ENCODE measurements around the gene NFIC.
"Not testable (repeated sequence)": the region's sequence is repeated elsewhere in the genome, so short reads cannot be mapped to it uniquely, and the experiment has no call there.

The NFIC gene

DNA sequence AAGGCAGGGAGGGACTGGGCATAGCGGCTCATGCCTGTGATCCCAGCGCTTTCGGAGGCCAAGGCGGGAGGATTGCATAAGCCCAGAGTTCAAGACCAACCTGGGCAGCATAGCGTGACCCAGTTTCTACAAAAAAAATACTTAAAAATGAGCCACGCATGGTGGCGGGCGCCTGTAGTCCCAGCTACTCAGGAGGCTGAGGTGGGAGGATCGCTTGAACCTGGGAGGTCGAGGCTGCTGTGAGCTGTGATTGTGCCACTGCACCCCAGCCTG is 86.5 kb downstream of the NFIC start:
- DNase-seq (ENCODE audit: low spot score) = not testable (repeated sequence)

DNA sequence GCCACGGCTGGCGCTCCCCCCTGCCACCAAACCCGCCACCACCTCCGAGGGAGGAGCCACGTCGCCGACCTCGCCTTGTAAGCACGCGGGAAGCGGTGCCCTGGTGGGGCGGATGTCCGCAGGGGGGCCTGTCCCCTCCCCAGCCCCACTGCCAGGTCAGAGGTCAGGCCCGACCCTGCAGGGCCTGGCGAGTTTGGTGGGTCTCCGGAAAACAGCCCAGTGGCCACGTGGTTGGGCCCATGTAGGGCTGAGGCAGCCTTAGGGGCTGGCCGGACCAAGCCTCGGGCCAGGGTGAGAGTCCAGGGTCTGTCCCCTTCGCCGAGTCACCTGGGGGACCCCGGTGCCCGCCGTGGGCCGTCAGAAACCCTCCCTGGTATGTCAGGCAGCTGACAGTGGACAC is 87.5 kb downstream of the NFIC start:
- no peak for DNase-seq (ENCODE audit: low spot score)

DNA sequence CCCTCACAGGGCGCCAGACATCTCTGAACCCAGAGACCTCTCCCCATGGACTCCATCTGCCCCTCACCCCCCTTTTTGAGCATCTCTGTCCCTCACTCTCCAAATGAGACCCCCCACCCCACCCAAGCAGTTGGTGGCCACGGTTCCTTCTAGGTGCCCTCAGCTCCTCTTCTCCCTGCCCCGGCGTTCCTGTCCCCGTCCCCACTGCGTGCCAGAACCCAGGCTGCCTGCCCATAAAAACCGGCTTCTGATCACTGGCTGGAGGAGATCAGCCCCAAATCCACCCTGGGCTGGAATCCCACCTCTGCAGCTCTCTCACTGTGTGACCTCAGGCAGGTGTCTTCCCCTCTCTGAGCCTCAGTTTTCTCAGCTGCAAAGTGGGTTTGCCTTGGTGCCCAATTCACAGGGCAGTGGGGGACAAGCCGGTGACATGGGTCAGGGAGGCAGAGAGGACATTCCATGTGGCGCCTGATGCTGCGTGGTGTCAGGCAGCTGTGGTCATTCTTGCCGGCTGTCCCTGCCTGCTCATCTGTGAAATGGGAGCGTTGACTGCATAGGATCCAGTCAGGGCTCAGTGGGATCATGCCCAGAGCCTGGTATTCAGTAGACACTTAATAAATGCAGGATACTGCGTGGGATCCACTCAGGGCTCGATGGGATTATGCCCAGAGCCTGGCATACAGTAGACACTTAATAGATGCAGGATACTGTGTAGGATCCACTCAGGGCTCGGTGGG is 88.4 kb downstream of the NFIC start:
- DNase-seq (ENCODE audit: low spot score) = no peak

DNA sequence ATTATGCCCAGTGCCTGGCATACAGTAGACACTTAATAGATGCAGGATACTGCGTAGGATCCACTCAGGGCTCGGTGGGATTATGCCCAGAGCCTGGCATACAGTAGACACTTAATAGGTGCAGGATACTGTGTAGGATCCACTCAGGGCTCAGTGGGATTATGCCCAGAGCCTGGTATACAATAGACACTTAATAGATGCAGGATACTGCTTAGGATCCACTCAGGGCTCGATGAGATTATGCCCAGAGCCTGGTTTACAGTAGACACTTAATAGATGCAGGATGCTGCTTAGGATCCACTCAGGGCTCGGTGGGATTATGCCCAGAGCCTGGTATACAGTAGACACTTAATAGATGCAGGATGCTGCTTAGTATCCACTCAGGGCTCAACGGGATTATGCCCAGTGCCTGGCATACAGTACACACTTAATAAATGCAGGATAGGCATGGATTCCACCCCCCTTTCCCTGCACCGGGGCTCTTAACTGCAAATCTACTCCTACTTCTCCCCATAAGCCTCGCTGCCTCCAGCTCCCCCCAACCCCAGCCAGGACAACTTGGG is 89.1 kb downstream of the NFIC start:
- no peak for DNase-seq (ENCODE audit: low spot score)

DNA sequence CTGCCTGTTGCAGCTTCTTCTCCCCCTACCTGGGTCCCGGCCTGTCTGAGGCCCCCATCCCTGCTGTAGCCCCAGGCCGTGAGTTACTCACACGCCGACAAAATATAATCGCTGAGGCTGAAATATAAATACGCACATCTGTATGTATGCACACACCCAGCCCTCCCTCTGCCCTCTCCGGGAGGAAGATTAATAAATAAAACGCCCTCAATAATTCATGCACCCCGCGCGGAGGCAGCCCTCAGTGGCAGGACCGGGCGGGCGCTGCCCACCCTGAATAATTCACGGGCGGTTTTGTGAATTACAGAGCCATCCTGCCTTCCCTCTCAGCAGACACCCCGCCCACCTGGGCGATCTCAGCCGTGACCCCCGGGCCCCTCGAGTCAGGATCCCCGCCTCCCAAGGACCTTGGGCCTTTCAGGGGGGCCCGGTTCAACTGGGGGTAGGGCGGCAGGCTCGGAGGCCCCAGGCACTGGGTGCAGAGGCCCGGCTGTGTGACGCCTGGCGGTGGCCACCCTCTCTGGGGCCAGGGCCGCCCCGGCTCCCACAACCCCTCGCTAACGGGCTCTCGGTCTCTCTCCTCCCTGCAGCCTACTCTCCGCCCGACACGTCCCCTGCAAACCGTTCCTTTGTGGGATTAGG is 89.7 kb downstream of the NFIC start:
- no peak for DNase-seq (ENCODE audit: low spot score)

DNA sequence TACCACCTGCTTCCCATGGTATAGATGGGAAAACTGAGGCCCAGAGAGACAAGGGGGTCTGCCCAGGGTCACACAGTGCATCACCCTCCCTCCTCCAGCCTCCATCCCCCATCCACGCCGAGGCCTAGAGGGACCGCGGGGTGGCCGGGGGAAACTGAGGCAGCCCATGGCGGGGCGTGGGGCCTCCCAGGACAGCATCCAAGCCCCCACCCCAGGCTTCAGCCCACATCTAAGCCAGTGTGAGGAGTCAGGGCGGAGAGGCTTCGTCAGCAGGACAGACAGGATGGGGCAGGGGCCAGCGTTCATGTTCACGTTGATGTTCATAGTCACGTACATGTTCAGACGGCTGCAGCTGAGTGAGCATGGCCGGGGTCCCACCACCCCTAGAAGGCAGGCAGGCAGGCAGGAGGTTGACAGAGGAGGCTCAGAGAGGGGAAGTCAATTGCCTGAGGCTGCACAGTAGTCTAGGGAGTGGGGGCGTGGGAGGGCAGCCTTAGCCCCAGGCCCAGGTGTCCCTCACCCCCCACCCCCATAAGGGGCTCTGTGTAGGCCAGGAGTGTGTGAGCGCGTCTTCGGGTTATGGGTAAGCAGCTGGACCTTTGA is 90.6 kb downstream of the NFIC start:
- no peak for DNase-seq (ENCODE audit: low spot score)

DNA sequence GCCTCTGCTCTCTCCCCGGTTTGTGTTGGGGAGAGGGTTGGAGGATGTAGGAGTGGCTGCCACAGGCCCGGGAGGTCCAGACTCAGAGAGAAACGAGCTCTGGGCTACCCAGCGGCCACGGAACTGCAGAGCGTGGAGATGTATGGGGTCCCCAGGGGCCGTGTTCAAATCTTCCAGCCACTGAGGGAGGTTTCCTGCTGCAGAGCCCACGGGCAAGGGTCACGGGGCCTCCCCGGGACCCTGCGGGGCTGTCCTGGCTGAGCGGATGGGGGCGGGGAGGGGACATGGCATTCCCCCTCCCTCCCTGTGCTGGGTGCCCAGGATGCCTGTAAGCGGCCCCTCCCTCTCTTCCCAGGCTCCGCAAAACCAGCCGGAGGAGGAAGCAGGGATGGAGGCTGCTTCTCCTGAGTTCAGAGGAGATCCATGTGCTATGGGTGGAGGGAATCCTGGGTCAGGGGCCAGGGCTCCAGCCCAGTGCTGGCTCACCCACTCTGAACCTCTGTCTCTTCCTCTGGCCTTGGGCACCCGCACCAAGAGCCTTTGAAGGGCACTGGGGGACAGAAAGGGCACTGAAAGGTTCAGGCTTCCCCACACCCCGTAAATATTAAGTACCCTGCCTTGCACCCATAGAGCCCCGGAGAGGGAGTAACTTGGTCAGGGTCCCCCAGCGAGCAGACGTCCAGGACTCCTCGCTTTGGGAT is 91.3 kb downstream of the NFIC start:
- no peak for DNase-seq (ENCODE audit: low spot score)

DNA sequence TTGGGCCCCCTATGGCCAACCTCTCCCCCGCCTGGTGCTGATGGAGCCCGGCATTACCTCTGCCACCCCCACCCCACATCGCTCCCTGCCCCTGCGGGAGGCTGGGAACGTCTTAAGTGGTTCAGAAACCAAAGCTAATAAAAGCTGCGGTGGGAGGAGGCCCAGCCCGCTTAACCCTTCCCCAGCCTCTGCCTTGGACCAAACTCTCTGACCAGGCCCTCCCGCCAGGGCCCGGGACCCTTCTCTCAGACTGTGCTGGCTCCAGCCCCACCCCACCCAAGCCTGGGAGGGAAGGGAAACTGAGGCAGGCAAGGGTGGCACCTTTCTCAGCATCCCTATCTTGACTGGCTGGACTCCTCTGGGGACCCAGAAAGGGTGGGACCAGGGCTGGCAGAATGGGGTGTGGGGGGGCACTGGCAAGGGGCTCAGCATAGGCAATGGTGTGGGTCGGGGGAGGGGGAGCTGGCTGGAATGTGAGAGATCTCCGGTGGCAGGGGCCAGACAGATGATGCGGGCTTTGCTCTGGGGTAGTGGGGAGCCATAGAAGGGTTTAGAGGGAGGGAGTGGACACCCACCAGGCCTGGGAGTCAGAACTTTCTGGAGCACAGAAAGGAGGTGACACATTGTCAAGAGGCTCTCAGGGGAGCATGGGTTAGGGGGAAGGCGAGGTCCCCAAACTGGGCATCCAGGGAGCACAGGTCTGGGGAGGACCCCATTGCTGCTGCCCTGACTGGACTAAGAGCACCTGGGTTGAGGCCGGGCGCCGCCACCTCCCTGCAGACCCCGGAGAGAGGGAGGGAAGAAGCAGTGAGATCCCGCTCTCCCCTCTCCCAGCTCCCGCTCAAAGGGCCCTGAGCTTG is 92.1 kb downstream of the NFIC start:
- DNase-seq (ENCODE audit: low spot score) = no peak

DNA sequence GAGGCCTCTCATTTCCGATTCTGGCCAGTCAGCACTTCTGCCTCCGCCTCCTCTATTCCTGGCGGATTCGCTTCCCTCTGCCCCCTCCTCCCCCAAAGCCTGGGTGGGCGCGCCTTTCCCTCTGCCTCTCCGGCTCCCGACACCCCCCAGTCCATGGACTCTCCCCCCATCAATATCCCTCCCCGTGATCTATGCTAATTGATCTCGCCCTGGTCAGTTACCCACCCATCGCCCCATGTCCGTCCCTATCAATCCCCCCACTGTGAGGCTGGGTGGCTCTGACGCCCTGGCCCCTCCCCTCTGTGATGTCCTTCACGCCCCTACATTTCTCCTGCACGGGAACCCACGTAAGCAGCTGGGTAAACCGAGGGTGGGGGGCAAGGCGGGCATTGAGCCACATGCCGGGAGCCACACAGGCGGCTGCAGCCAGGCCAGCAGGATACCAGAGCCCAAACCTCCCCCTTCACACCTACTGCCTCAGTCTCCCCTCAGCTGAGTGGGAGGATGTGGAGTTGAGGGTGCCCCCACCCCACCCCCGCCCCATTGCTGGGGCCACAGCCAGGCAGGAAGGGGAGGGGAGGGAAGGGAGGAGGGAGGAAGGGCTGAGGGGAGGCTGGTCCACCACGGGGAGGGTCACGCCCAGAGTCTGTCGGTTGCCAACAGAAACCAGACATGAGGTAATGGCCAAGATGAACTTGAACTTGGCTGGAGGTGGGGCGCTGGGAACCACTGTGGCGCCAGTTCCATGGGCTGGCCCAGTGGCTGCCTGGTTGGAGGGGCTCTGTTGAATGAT is 92.9 kb downstream of the NFIC start:
- DNase-seq (ENCODE audit: low spot score) = peak; percentile 76

DNA sequence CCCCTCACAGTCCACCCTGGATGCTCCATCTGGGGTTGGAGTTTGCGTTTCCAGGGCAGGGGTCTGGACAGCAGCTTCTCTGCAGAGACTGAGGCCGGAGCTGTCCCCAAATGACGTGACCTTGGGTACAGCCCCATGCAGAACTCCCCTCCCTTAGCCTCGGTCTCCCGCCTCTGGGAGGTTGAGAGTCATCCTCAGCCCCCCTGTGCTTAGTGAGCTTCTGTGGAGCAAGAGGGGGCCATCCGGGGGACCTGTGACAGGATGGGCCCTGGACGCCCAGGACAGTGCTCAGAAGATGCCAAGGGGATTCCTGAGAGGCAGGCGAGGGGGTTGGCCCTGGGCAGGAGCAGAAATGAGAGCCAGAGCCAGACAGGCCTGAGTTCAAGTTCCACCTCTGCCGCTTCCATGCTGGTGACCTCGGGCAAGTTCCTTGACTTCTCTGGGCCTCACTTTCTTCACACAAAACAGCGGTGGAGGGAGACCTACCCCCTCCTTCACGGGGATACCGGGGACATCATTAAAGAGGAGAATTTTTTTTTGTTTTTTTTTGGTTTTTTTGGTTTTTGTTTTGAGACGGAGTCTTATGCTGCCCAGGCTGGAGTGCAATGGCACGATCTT is 93.7 kb downstream of the NFIC start:
- no peak for DNase-seq (ENCODE audit: low spot score)

DNA sequence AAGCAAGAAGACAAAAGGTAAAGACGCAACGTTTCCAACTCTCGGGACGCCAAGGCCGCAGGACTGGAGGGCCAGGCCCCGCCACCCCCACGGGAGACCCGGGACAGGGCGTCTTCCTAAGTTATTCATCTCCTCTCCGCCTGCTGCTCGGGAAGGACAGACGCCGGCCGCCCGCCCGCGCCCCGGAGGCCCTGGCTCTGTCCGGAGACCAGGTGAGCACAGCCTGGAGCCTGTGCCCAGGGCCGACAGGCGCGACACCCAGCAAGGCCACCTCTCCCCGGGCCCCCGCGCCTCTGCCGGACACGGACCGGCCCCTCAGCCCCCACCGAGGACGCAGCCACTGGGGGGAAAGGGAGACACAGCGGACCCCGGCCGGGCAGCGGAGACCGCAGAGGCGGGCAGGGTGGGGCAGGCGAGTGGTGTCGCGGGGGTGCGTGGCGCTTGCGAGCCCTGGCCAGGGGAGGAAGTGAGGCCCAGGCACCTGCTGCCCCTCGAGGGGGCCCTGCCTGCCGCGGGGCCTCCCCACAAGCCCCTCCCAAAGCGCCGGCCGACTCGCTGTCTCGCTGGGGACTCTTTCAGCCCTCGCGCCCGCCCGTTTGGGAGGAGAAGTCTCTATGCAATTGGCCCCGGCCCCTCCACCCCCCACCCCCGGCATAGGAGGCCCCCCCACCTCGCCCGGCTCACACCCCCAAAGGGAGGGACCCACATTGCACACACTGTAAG is 96.8 kb downstream of the NFIC start:
- DNase-seq (ENCODE audit: low spot score) = no peak

DNA sequence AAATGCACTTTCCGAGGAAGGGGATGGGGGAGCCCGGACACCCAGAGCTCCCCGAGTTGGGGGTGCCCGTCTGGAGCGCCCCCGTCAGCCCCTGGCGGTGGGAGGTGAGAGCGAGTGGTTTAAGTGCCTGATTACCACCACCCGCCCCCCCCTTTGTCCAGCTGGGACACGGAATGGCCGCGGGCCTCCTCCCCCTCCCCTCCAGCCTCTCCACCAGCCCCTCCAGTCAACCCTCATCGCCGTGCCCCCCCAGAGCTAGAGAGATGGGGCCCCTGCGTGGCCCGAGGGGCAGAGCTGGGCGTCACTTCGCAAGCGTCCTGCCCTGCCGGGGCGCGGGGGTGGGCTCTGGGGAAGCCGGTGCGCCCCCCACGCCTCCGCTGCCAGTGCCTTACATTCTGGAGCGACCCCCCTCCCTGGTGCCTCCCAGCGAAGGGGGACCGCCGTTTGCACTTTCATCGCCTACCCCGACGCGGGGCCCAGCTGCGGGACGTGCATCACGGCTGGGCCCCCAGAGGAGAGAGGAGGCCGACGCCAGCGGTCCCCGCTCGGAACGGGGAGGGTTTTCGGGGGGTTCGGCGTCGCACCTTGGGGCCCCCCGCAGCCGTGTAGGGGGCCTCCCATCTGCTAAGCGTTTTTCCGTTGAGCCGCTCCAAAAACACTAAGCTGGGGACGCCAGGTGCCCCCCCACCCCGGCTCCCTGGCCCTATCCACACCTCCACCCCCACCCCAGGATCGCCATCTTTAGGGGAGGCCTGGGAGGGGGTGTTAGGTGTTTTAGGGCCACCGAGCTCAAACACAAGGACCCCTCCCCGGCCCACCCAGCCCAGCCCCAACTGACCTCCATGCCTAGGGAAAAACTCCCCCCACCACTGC is 97.6 kb downstream of the NFIC start:
- no peak for DNase-seq (ENCODE audit: low spot score)

DNA sequence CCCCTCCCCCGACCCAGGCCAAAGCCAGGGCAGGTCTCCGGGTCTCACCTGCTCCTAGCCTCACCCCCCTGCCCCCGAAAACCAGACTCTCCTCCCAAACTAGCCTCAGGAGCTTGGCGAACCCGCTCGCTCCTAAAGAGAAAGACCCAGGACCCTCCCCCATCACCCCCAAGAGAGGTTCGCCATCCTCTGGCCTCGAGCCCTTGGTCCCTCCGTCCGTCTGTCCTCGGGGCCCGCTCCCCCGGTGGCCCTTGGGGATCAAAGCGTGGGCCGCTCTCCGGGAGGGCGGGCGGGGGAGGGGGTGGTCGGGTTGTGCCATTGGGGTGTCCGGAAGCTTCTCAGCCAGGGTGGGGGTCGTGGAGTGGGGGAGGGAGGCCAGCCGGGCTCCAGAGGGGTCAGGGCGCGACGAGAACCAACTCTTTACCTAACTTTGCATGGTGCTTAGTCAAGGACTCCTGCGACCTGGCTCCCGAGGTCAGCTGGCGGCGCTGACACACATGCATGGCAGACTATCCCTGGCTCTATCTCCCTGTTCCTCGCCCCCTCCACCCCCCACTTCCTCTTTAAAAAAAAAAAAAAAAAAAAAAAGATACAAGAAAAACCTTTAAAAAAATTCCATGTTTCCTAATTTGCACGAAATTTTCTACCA is 98.3 kb downstream of the NFIC start:
- no peak for DNase-seq (ENCODE audit: low spot score)

DNA sequence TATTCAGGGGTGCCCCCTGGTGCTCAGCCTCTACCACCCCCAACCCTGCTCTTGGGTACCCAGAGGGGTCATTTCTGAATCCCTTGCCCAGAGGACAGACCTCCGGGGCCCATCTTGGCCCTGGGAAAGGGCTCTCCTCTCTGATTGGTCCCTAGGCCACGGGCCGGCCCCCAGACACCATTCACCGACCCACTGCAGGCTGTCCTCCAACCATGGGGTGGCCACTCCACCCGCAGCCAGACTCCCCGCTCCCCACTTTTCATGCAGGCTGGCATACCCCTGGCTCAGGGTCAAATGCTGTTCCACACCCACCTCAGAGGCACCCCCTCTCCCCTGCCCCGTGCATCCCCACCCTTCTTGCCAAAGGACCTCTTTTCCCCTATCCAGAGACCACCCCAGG is 99.2 kb downstream of the NFIC start:
- no peak for DNase-seq (ENCODE audit: low spot score)

DNA sequence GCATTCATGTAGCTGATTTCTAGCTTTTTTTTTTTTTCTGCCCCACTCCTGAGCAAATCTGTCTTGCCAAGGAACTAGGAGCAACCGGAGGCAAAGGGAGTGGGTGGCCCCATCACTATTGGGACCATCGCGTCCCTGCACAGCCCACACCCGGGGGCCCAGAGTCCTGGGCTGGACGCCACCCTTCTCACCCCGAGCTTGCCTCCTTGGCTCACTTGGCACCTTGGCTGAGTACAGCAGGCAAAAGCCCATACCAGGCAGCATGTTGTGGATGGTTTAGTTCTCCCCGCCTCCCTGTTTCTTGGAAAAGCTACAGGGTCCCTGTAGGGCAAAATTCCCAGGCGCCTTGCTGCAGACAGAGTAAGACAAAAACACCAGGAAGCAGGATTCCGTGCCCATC is 100.3 kb downstream of the NFIC start:
- DNase-seq (ENCODE audit: low spot score) = peak; percentile 38

DNA sequence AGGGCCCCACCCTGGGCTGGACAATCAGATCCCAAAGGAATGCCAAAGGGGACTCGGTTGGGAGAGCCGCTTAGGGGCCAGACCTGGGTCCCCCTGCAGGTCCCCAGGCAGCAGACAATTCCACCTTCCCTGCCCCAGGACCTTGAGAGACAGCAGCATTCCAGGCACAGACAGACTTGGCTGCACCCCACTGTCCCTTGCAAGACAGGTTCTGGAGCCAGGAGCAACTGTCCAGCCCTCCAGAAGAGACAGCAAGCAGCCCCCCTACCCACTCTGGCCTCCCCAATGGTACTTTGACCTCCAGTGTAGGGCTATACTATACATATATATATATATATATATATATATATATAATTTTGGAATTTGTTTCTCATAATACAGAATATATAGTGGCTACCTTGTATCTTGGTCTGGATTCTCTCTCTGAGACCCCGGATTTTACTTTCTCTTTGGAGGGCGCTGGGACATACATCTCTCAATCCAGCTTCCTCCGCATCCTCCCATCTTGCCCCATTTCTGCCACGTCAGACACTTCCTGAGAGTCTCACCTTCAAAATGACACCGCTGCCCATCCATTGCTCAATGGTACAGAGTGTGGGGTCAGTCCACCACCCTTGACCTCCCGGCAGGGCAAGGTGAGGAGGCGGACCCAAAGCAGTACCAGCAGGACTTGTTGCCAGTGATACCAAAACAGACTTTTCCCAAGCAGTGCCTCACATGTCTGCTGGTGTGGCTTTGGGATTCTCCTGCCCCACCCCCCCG is 101.2 kb downstream of the NFIC start:
- DNase-seq (ENCODE audit: low spot score) = no peak

DNA sequence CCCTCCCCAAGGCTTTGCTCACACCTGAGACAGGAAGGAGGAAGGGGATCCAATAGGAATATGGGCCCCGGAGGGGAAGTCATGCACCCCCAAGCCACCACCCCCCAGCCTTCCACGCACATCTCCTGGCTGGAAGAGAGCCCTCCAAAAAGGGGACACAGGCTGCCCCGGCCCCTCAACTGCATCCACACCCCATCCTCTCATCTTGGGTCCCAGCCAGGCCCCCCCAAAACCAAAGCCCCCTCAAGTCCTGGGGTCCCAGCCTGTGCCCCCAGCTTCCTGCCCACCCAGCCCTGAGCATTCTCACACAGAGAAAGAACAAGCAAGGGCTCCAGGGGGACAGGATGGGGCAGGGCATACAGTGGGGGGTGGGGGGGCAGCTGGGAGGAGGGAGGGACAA is 101.8 kb downstream of the NFIC start:
- DNase-seq (ENCODE audit: low spot score) = no peak
